Mesenchymal stem cell (in vitro differentiated cells and primary cell): ENCODE results near the gene TMEM269.
A peak's percentile ranks its signal among the peaks of the same experiment; 100 is the strongest.

Source experiments
- DNase-seq: peaks from one replicate; pipeline ENCODE4 v3.0.0-alpha.2; 2013
- H2AFZ ChIP-seq: one replicate; pipeline ENCODE4 v1.6.1; 2013; ENCODE audit warnings: low read depth, mild to moderate bottlenecking, control low read depth, inconsistent platforms, low read length, moderate library complexity
- H2AK5ac ChIP-seq: 2 replicates; pipeline ENCODE4 v1.6.1; 2013; ENCODE audit warnings: low read length, moderate library complexity, mild to moderate bottlenecking, inconsistent platforms; ENCODE audit not compliant: severe bottlenecking
- H2BK120ac ChIP-seq: one replicate; pipeline ENCODE4 v1.6.1; 2013; ENCODE audit warnings: low read depth, mild to moderate bottlenecking, inconsistent platforms, low read length, moderate library complexity
- H2BK12ac ChIP-seq, 2 experiments: one replicate each; pipeline ENCODE4 v1.6.1; 2013; ENCODE audit warnings: inconsistent platforms in 2 of 2, low read length in 2 of 2, mild to moderate bottlenecking in 2 of 2, moderate library complexity in 2 of 2, control low read depth in 1 of 2
- H2BK15ac ChIP-seq: one replicate; pipeline ENCODE4 v1.6.1; 2013; ENCODE audit warnings: mild to moderate bottlenecking, low read depth, inconsistent platforms; ENCODE audit not compliant: poor library complexity, severe bottlenecking
- H2BK5ac ChIP-seq: 2 replicates; pipeline ENCODE4 v1.6.1; 2013; ENCODE audit warnings: low read depth, mild to moderate bottlenecking, low read length, control low read depth, inconsistent platforms; ENCODE audit not compliant: poor library complexity, severe bottlenecking
- H3K14ac ChIP-seq, 2 experiments: one replicate each; pipeline ENCODE4 v1.6.1; 2013; ENCODE audit warnings: inconsistent platforms in 2 of 2, low read length in 2 of 2, control low read depth in 1 of 2, mild to moderate bottlenecking in 1 of 2, moderate library complexity in 1 of 2
- H3K18ac ChIP-seq, 2 experiments: one replicate each; pipeline ENCODE4 v1.6.1; 2013; ENCODE audit warnings: inconsistent platforms in 2 of 2, low read length in 2 of 2, control low read depth in 1 of 2, low read depth in 1 of 2, mild to moderate bottlenecking in 1 of 2
- H3K23ac ChIP-seq, 2 experiments: one replicate each; pipeline ENCODE4 v1.6.1; 2013; ENCODE audit warnings: inconsistent platforms in 2 of 2, low read length in 2 of 2, mild to moderate bottlenecking in 2 of 2, moderate library complexity in 2 of 2, control low read depth in 1 of 2
- H3K27ac ChIP-seq: 2 replicates; pipeline ENCODE4 v1.5.1; 2013; ENCODE audit warnings: mild to moderate bottlenecking, moderate library complexity, low read length, control low read depth, inconsistent platforms; ENCODE audit not compliant: poor library complexity, severe bottlenecking
- H3K27me3 ChIP-seq, 2 experiments: 2 replicates each; pipeline versions ENCODE4 v1.6.1 to v1.7.0; 2013; ENCODE audit warnings: low read length in 2 of 2, mild to moderate bottlenecking in 2 of 2, moderate library complexity in 2 of 2, control low read depth in 1 of 2, inconsistent platforms in 1 of 2; ENCODE audit not compliant: control insufficient read depth in 1 of 2, insufficient read depth in 1 of 2
- H3K36me3 ChIP-seq, 2 experiments: 2 replicates each; pipeline versions ENCODE4 v1.6.1 to v1.7.0; 2013; ENCODE audit warnings: low read length in 2 of 2, control low read depth in 1 of 2, inconsistent platforms in 1 of 2, low read depth in 1 of 2, mild to moderate bottlenecking in 1 of 2; ENCODE audit not compliant: insufficient read depth in 2 of 2, control insufficient read depth in 1 of 2
- H3K4ac ChIP-seq, 2 experiments: one replicate each; pipeline ENCODE4 v1.6.1; 2013; ENCODE audit warnings: inconsistent platforms in 2 of 2, low read length in 2 of 2, mild to moderate bottlenecking in 2 of 2, moderate library complexity in 2 of 2, control low read depth in 1 of 2, low read depth in 1 of 2
- H3K4me1 ChIP-seq: 2 replicates; pipeline ENCODE4 v1.6.1; 2013; ENCODE audit warnings: low read depth, low read length, control low read depth; ENCODE audit not compliant: control insufficient read depth, insufficient read depth
- H3K4me2 ChIP-seq: 2 replicates; pipeline ENCODE4 v1.6.1; 2013; ENCODE audit warnings: low read length, mild to moderate bottlenecking, inconsistent platforms; ENCODE audit not compliant: poor library complexity, severe bottlenecking
- H3K4me3 ChIP-seq, 2 experiments: 2 replicates each; pipeline versions ENCODE4 v1.5.1 to v1.7.0; 2013; ENCODE audit warnings: low read length in 2 of 2, mild to moderate bottlenecking in 2 of 2, control low read depth in 1 of 2, low read depth in 1 of 2; ENCODE audit not compliant: insufficient read depth in 1 of 2
- H3K79me1 ChIP-seq: replicated peaks from 2 replicates; pipeline ENCODE4 v1.6.1; 2013; ENCODE audit warnings: mild to moderate bottlenecking, control low read depth, low read length, inconsistent platforms; ENCODE audit not compliant: poor library complexity, severe bottlenecking
- H3K9ac ChIP-seq: 2 replicates; pipeline ENCODE4 v1.7.0; 2013; ENCODE audit warnings: mild to moderate bottlenecking, low read length, moderate library complexity
- H3K9me3 ChIP-seq: 2 replicates; pipeline ENCODE4 v1.7.0; 2013; ENCODE audit warnings: mild to moderate bottlenecking, low read length; ENCODE audit not compliant: control insufficient read depth
- H4K8ac ChIP-seq: one replicate; pipeline ENCODE4 v1.6.1; 2013; ENCODE audit warnings: inconsistent platforms, mild to moderate bottlenecking, low read length, moderate library complexity
- H4K91ac ChIP-seq: one replicate; pipeline ENCODE4 v1.6.1; 2013; ENCODE audit warnings: mild to moderate bottlenecking, low read length, inconsistent platforms
- WGBS: methylation state at CpG from one replicate; pipeline ENCODE4 v1.1.7; 2013; ENCODE audit warnings: mixed read lengths; 5-methylcytosine and 5-hydroxymethylcytosine counted together

TMEM269 gene

GRCh38 chr1:42746436-42747105, 38.2 kb upstream of the TMEM269 start:
- H3K9ac ChIP-seq = no peak overlapping the region
- no peak for DNase-seq
- H3K9me3 ChIP-seq = no peaks in the 10 kb centered on the region
- no peak overlapping the region for H3K4me2 ChIP-seq
- H3K36me3 ChIP-seq = peaks cover 52 to 53% of the 10 kb centered on the region in 2 experiments
- H3K4me1 ChIP-seq = no peaks in the 10 kb centered on the region
- no peak overlapping the region for H4K91ac ChIP-seq
- H3K14ac ChIP-seq = no peak overlapping the region
- no peak overlapping the region for H3K23ac ChIP-seq
- H3K79me1 ChIP-seq = peaks cover 2% of the 10 kb centered on the region
- no peak overlapping the region for H4K8ac ChIP-seq
- H2BK15ac ChIP-seq = no peak overlapping the region
- 98% methylated on average over 12 of the region's 12 CpGs for WGBS
- no peak overlapping the region for H3K18ac ChIP-seq
- H3K27me3 ChIP-seq = no peaks in the 10 kb centered on the region
- H2BK5ac ChIP-seq = no peak overlapping the region
- H3K27ac ChIP-seq = no peak overlapping the region
- no peak overlapping the region for H2AFZ ChIP-seq
- H3K4ac ChIP-seq = no peak overlapping the region
- no peak overlapping the region for H3K4me3 ChIP-seq
- no peak overlapping the region for H2BK120ac ChIP-seq
- no peak overlapping the region for H2BK12ac ChIP-seq
- H2AK5ac ChIP-seq = no peak overlapping the region

GRCh38 chr1:42747125-42747524, 37.7 kb upstream of the TMEM269 start:
- no peak overlapping the region for H3K14ac ChIP-seq
- no peak overlapping the region for H2BK5ac ChIP-seq
- no peak overlapping the region for H4K91ac ChIP-seq
- H2BK15ac ChIP-seq = no peak overlapping the region
- H3K4ac ChIP-seq = no peak overlapping the region
- no peak overlapping the region for H2AFZ ChIP-seq
- H3K36me3 ChIP-seq = peaks cover 58 to 59% of the 10 kb centered on the region in 2 experiments
- H3K79me1 ChIP-seq = peaks cover 2% of the 10 kb centered on the region
- DNase-seq = peak; percentile 19
- no peak overlapping the region for H2AK5ac ChIP-seq
- no peaks in the 10 kb centered on the region for H3K27me3 ChIP-seq
- H2BK12ac ChIP-seq = no peak overlapping the region
- H2BK120ac ChIP-seq = no peak overlapping the region
- no peak overlapping the region for H3K23ac ChIP-seq
- H3K9me3 ChIP-seq = no peaks in the 10 kb centered on the region
- no peaks in the 10 kb centered on the region for H3K4me1 ChIP-seq
- 76% methylated on average over 14 of the region's 14 CpGs for WGBS
- no peak overlapping the region for H3K27ac ChIP-seq
- H3K9ac ChIP-seq = no peak overlapping the region
- no peak overlapping the region for H3K18ac ChIP-seq
- no peak overlapping the region for H4K8ac ChIP-seq
- H3K4me3 ChIP-seq = no peak overlapping the region
- no peak overlapping the region for H3K4me2 ChIP-seq

GRCh38 chr1:42748021-42748420, 36.8 kb upstream of the TMEM269 start:
- H3K18ac ChIP-seq = no peak overlapping the region
- H2AFZ ChIP-seq = no peak overlapping the region
- H3K23ac ChIP-seq = no peak overlapping the region
- no peak overlapping the region for H3K4me2 ChIP-seq
- H3K4me1 ChIP-seq = no peaks in the 10 kb centered on the region
- no peak overlapping the region for H2AK5ac ChIP-seq
- H3K9ac ChIP-seq = no peak overlapping the region
- WGBS = 91% methylated on average over 9 of the region's 10 CpGs
- H3K27me3 ChIP-seq = no peaks in the 10 kb centered on the region
- no peak overlapping the region for H2BK120ac ChIP-seq
- H3K4me3 ChIP-seq = no peak overlapping the region
- no peak overlapping the region for H2BK12ac ChIP-seq
- no peaks in the 10 kb centered on the region for H3K9me3 ChIP-seq
- H3K36me3 ChIP-seq = peaks cover 65 to 67% of the 10 kb centered on the region in 2 experiments
- no peak overlapping the region for H4K91ac ChIP-seq
- no peak overlapping the region for H3K4ac ChIP-seq
- H3K79me1 ChIP-seq = peaks cover 8% of the 10 kb centered on the region
- no peak overlapping the region for H2BK5ac ChIP-seq
- no peak overlapping the region for H3K14ac ChIP-seq
- H2BK15ac ChIP-seq = no peak overlapping the region
- H3K27ac ChIP-seq = no peak overlapping the region
- DNase-seq = no peak
- no peak overlapping the region for H4K8ac ChIP-seq

- Histone ChIP-seq H3K23ac (no peak overlapping the region), H2BK5ac (no peak overlapping the region), H2AFZ (no peak overlapping the region), H3K4ac (no peak overlapping the region), H2BK12ac (no peak overlapping the region), H3K4me3 (no peak overlapping the region), H2BK15ac (no peak overlapping the region), H3K4me1 (no peaks in the 10 kb centered on the region), H3K9ac (no peak overlapping the region), H3K9me3 (no peaks in the 10 kb centered on the region), H3K27ac (no peak overlapping the region), H4K8ac (no peak overlapping the region), H3K14ac (no peak overlapping the region), H4K91ac (no peak overlapping the region), H2AK5ac (no peak overlapping the region), H3K27me3 (no peaks in the 10 kb centered on the region), H3K4me2 (no peak overlapping the region), H3K79me1 (peaks cover 8% of the 10 kb centered on the region), H2BK120ac (no peak overlapping the region), H3K18ac (no peak overlapping the region), H3K36me3 (peaks cover 68 to 70% of the 10 kb centered on the region in 2 experiments)
- no peak for DNase-seq
- WGBS = 96% methylated on average over 14 of the region's 14 CpGs
Measured at GRCh38 chr1:42748461-42749410, 36.1 kb upstream of the TMEM269 start.
